ENCODE measurements around the gene FOXD4L3.
"Not testable (repeated sequence)": the region's sequence is repeated elsewhere in the genome, so short reads cannot be mapped to it uniquely, and the experiment has no call there.

Gene FOXD4L3

GRCh38 chr9:68351689-68352088 is 49.0 kb downstream of the FOXD4L3 start:
- not testable (repeated sequence) for DNase-seq (ENCODE audit: low spot score)

All from globus pallidus (tissue), 1 donor.